C4-2B (cell line): ENCODE data around the gene RAB6B.

Experiments used
- CTCF ChIP-seq: fragments of 450-650 bp; conservative IDR thresholded peaks from 2 replicates; pipeline ENCODE4 v1.5.1; 2017; ENCODE audit warnings: mild to moderate bottlenecking
- ZFX ChIP-seq: fragments of 450-650 bp; IDR thresholded peaks from 2 replicates; pipeline ENCODE4 v1.6.1; 2017

- TF ChIP-seq CTCF = no peak
- TF ChIP-seq ZFX = no peak
Measured at GRCh38 chr3:133880287-133880686, 15.4 kb downstream of the RAB6B start.
